ENCODE measurements around the gene BRS3. TPM values are rescaled to one million over a fixed set of nuclear protein-coding genes. Genes with fewer than 3 reads are reported as not detected.

Gene BRS3
- total RNA-seq, 1 donor from 2014 or later = not detected

Other genes with a start within 250 kb of the BRS3 start
- gene MAP7D3, start 236.5 kb upstream of the BRS3 start, total RNA-seq = 8.2 TPM
- gene ADGRG4, start 187.0 kb upstream of the BRS3 start, total RNA-seq = 0.27 TPM
- 27.4 TPM for gene HTATSF1, start 9.6 kb downstream of the BRS3 start, total RNA-seq
- gene VGLL1, start 44.3 kb downstream of the BRS3 start, total RNA-seq = not detected
- 1.3 TPM for gene CD40LG, start 160.2 kb downstream of the BRS3 start, total RNA-seq